Measurements from ENCODE around the gene C2orf72. TPM values are rescaled to one million over a fixed set of nuclear protein-coding genes. Genes with fewer than 3 reads are reported as not detected.

C2orf72 gene
- polyA plus RNA-seq, 3 donors = not detected

DNA sequence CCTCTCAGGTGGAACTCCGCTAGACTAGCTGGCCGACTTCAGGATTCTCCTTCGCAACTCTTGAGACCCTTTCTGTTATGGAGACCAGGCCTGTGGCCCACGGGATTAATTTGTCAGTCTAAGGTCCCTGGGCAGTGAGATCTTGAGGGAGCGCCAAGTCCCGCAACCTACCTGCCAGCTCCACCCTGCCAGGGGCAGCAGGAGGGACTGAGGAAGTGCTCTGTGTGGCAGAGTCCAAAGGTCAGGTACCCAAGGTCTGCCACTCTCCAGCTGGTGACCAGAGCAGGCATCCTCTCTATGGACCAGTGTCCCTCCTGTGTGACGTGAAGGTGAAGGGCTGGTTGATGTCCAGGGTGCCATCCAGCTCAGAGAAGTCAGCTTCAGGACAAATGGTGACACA is 45.7 kb upstream of the C2orf72 start:
- Mint-ChIP-seq H3K27me3 (ENCODE audit: low read depth in 3 of 3) (peaks cover 16 to 59% (median 27%) of the 10 kb centered on the region in 3 donors), H3K9me3 (peaks cover 0 to 4% (median 0%) of the 10 kb centered on the region in 7 donors), H3K27ac (no peak overlapping the region), H3K4me1 (peaks cover 5% of the 10 kb centered on the region), H3K36me3 (no peaks in the 10 kb centered on the region), H3K4me3 (peak overlapping the region in 1 of 2 donors; percentile 24)
- Histone ChIP-seq H3K4me2 (replicated peaks; ENCODE audit: extremely low read depth, low read length, poor library complexity, severe bottlenecking) (no peak overlapping the region), H3K4me1 (ENCODE audit: control insufficient read depth in 1 of 2, insufficient read depth in 2 of 2, low read length in 2 of 2) (peaks cover 6 to 7% of the 10 kb centered on the region in 2 donors), H3K36me3 (replicated peaks in 1 of 2; ENCODE audit: control insufficient read depth in 1 of 2, insufficient read depth in 2 of 2, low read length in 2 of 2) (no peaks in the 10 kb centered on the region), H3K9ac (ENCODE audit: insufficient read depth, low read length, poor library complexity, severe bottlenecking) (no peak overlapping the region), H3K79me2 (ENCODE audit: insufficient read depth, low read length) (no peaks in the 10 kb centered on the region), H3K27me3 (ENCODE audit: control insufficient read depth in 2 of 2, insufficient read depth in 2 of 2, low read length in 2 of 2) (peaks cover 3 to 19% of the 10 kb centered on the region in 2 donors), H3K4me3 (replicated peaks in 1 of 3; ENCODE audit: low read depth in 2 of 3, low read length in 3 of 3) (no peak overlapping the region), H3K9me3 (replicated peaks in 1 of 2; ENCODE audit: control insufficient read depth in 1 of 2, insufficient read depth in 1 of 2, low read length in 2 of 2) (no peaks in the 10 kb centered on the region), H2AFZ (ENCODE audit: insufficient read depth, low read depth, low read length, poor library complexity, severe bottlenecking) (no peak overlapping the region), H4K20me1 (ENCODE audit: insufficient read depth, low read length) (no peaks in the 10 kb centered on the region), H3K27ac (ENCODE audit: low read depth in 1 of 2, low read length in 2 of 2) (no peak overlapping the region)
- TF ChIP-seq, protein P1, sequence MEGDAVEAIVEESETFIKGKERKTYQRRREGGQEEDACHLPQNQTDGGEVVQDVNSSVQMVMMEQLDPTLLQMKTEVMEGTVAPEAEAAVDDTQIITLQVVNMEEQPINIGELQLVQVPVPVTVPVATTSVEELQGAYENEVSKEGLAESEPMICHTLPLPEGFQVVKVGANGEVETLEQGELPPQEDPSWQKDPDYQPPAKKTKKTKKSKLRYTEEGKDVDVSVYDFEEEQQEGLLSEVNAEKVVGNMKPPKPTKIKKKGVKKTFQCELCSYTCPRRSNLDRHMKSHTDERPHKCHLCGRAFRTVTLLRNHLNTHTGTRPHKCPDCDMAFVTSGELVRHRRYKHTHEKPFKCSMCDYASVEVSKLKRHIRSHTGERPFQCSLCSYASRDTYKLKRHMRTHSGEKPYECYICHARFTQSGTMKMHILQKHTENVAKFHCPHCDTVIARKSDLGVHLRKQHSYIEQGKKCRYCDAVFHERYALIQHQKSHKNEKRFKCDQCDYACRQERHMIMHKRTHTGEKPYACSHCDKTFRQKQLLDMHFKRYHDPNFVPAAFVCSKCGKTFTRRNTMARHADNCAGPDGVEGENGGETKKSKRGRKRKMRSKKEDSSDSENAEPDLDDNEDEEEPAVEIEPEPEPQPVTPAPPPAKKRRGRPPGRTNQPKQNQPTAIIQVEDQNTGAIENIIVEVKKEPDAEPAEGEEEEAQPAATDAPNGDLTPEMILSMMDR (IDR thresholded peaks at IDR 0.05) = no peak
- 99% methylated on average over 7 of the region's 7 CpGs for WGBS (ENCODE audit: insufficient coverage)
- intact Hi-C loops (cut with micrococcal nuclease) = loop anchor here in 1 of 2 donors (5.0 kb wide), 1 partner anchor 169 kb away; no protein-coding TSS in a partner anchor
- no peak for DNase-seq

DNA sequence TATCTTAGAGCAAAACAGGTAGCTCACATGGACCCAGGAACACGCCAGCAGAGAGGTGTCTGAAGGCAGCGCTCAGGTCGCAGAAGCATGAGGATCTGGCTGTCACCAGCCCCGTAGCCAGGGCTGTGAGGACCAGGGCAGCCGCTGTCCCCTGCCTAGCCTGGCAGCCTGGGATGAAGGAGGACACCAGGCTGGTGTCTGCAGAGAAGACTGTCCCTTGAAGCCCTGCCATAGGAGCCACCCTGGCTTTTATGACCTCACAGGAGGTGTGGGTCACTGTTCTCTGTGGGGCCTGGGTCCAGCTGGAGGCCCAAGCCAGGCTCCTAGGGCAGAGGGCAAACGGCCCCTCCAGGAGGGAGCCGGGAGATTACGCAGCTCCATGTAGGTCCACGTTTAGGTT is 41.5 kb upstream of the C2orf72 start, which contains the start of gene SPATA3:
SPATA3 (plus strand) TSS at position 301 of the 400 bp plus-strand sequence. CDS start 113 bp downstream, outside the sequence.
- 99% methylated on average over 8 of the region's 9 CpGs for WGBS (ENCODE audit: insufficient coverage)
- H3K4me3 Mint-ChIP-seq = no peak within 1 kb of the TSS
- TF ChIP-seq, protein P1 (IDR thresholded peaks at IDR 0.05) = no peak
- no peak within 1 kb of the TSS for H3K27ac ChIP-seq (ENCODE audit: low read depth in 1 of 2, low read length in 2 of 2)
- no peaks in the 10 kb centered on the region for H3K9me3 ChIP-seq (replicated peaks in 1 of 2; ENCODE audit: control insufficient read depth in 1 of 2, insufficient read depth in 1 of 2, low read length in 2 of 2)
- peaks cover 0 to 4% (median 2%) of the 10 kb centered on the region in 7 donors for H3K9me3 Mint-ChIP-seq
- H3K9ac ChIP-seq (ENCODE audit: insufficient read depth, low read length, poor library complexity, severe bottlenecking) = no peak within 1 kb of the TSS
- no peak within 1 kb of the TSS for H2AFZ ChIP-seq (ENCODE audit: insufficient read depth, low read depth, low read length, poor library complexity, severe bottlenecking)
- H3K27ac Mint-ChIP-seq = no peak within 1 kb of the TSS
- H3K4me3 ChIP-seq (replicated peaks in 1 of 3; ENCODE audit: low read depth in 2 of 3, low read length in 3 of 3) = no peak within 1 kb of the TSS
- DNase-seq = no peak
- H3K36me3 ChIP-seq (replicated peaks in 1 of 2; ENCODE audit: control insufficient read depth in 1 of 2, insufficient read depth in 2 of 2, low read length in 2 of 2) = no peaks in the 10 kb centered on the region
- H3K4me1 ChIP-seq (ENCODE audit: control insufficient read depth in 1 of 2, insufficient read depth in 2 of 2, low read length in 2 of 2) = no peaks in the 10 kb centered on the region
- H3K27me3 ChIP-seq (ENCODE audit: control insufficient read depth in 2 of 2, insufficient read depth in 2 of 2, low read length in 2 of 2) = peaks cover 7 to 23% of the 10 kb centered on the region in 2 donors
- no peak within 1 kb of the TSS for H3K4me2 ChIP-seq (replicated peaks; ENCODE audit: extremely low read depth, low read length, poor library complexity, severe bottlenecking)
- peaks cover 20 to 45% (median 27%) of the 10 kb centered on the region in 3 donors for H3K27me3 Mint-ChIP-seq (ENCODE audit: low read depth in 3 of 3)
- no peaks in the 10 kb centered on the region for H3K79me2 ChIP-seq (ENCODE audit: insufficient read depth, low read length)
- peaks cover 5% of the 10 kb centered on the region for H3K4me1 Mint-ChIP-seq
- intact Hi-C loops (cut with micrococcal nuclease) = no loop called here
- H4K20me1 ChIP-seq (ENCODE audit: insufficient read depth, low read length) = no peaks in the 10 kb centered on the region
- H3K36me3 Mint-ChIP-seq = no peaks in the 10 kb centered on the region
